OCI-LY7 (cell line): ENCODE results near the gene CORO2B. TPM values are rescaled to one million over a fixed set of nuclear protein-coding genes. Genes with fewer than 3 reads are reported as not detected.

Source experiments
- BruUV-seq: library from RNA; stranded (reverse); fragments of 400-500 nt; replicated peaks from 2 replicates; lab custom pipeline; 2021; lab: Mats Ljungman, UMichigan
- CTCF ChIA-PET: fragments of 300-600 bp; sonication (Branson Sonifier 250); formaldehyde crosslinking; loops from one replicate; lab custom pipeline; 2022; ENCODE audit warnings: antibody characterized with exemption; ENCODE audit not compliant: unreplicated experiment; lab: Charles Lee
- POLR2A ChIA-PET: fragments of 300-600 bp; sonication (Branson Sonifier 250); formaldehyde crosslinking; loops from one replicate; lab custom pipeline; 2022; ENCODE audit warnings: antibody characterized with exemption; lab: Charles Lee
- DNase-seq: peaks from one replicate; pipeline ENCODE4 v3.0.0-alpha.2; 2015; ENCODE audit warnings: low spot score
- H2AFZ ChIP-seq: fragments of 200-600 bp; sonication (generic), shearing (Covaris generic); 2 replicates; pipeline ENCODE4 v1.6.1; 2014; ENCODE audit warnings: mild to moderate bottlenecking, antibody characterized with exemption, low read length, moderate library complexity
- H3K27ac ChIP-seq: fragments of 200-600 bp; sonication (generic); 2 replicates; pipeline ENCODE4 v1.5.1; 2014; ENCODE audit warnings: mixed run types, low read depth, mild to moderate bottlenecking, moderate library complexity, low read length, inconsistent platforms; ENCODE audit not compliant: poor library complexity, severe bottlenecking
- H3K36me3 ChIP-seq: fragments of 200-600 bp; sonication (generic); 2 replicates; pipeline ENCODE4 v1.6.1; 2014; ENCODE audit warnings: mild to moderate bottlenecking, antibody characterized with exemption, low read length, moderate library complexity, mixed read lengths; ENCODE audit not compliant: insufficient read depth
- H3K4me1 ChIP-seq: fragments of 200-600 bp; sonication (generic); 2 replicates; pipeline ENCODE4 v1.5.1; 2014; ENCODE audit warnings: mild to moderate bottlenecking, low read length; ENCODE audit not compliant: insufficient read depth, poor library complexity, severe bottlenecking
- H3K4me2 ChIP-seq: fragments of 200-600 bp; sonication (generic); 2 replicates; pipeline ENCODE4 v1.6.1; 2014; ENCODE audit warnings: mild to moderate bottlenecking, low read length
- H3K4me3 ChIP-seq: fragments of 200-600 bp; sonication (generic); 2 replicates; pipeline ENCODE4 v1.5.1; 2014; ENCODE audit warnings: mild to moderate bottlenecking, low read depth, low read length; ENCODE audit not compliant: poor library complexity, severe bottlenecking
- H3K79me2 ChIP-seq: fragments of 200-600 bp; sonication (generic); 2 replicates; pipeline ENCODE4 v1.6.1; 2016; ENCODE audit warnings: low read depth, mild to moderate bottlenecking, low read length, moderate library complexity, mixed read lengths; ENCODE audit not compliant: insufficient read depth
- H3K9me2 ChIP-seq: fragments of 200-600 bp; sonication (generic); 2 replicates; pipeline ENCODE4 v1.6.1; 2016; ENCODE audit warnings: mild to moderate bottlenecking, low read length, mixed read lengths; ENCODE audit not compliant: insufficient read depth
- H3K9me3 ChIP-seq: fragments of 200-600 bp; sonication (generic); 2 replicates; pipeline ENCODE4 v1.6.1; 2014; ENCODE audit warnings: mild to moderate bottlenecking, mixed run types, low read length, mixed read lengths
- H4K20me1 ChIP-seq: fragments of 200-600 bp; sonication (generic); 2 replicates; pipeline ENCODE4 v1.6.1; 2014; ENCODE audit warnings: mild to moderate bottlenecking, antibody characterized with exemption, low read length, moderate library complexity, mixed read lengths; ENCODE audit not compliant: insufficient read depth
- CTCF ChIP-seq: fragments of 200-600 bp; sonication (generic); conservative IDR thresholded peaks from 2 replicates; pipeline ENCODE4 v1.5.1; 2014; ENCODE audit warnings: mild to moderate bottlenecking, antibody characterized with exemption, low read length, moderate library complexity, mixed read lengths
- EZH2phosphoT487 ChIP-seq: fragments of 200-600 bp; sonication (generic); IDR thresholded peaks from 2 replicates; pipeline ENCODE4 v1.6.1; 2018; ENCODE audit warnings: low read depth, borderline replicate concordance, mild to moderate bottlenecking, mixed run types, antibody characterized with exemption, low read length, moderate library complexity, mixed read lengths
- intact Hi-C: fragments of 100-400 bp; cut with micrococcal nuclease; formaldehyde crosslinking; loops from one replicate; pipeline ENCODE4 v1.10.0; 2022; ENCODE audit not compliant: unreplicated experiment
- total RNA-seq, 2 experiments: library from RNA; depleted of rRNA in 1 of 2; stranded (reverse); fragments of >200 nt in 1 of 2; shearing (Covaris generic) in 1 of 2; gene quantifications; 2 replicates each; pipeline ENCODE4 v1.2.3, GENCODE V29; 2014 to 2022

CORO2B gene
- total RNA-seq, 2 experiments from 2014 or later, result 7.4 to 12.5 TPM

GRCh38 chr15:68593828-68594532 lies 15.2 kb downstream of the CORO2B start:
- Histone ChIP-seq H3K27ac (no peak overlapping the region), H3K4me3 (no peak overlapping the region), H3K4me2 (no peak overlapping the region), H3K4me1 (peaks cover 29% of the 10 kb centered on the region), H3K79me2 (peaks cover 19% of the 10 kb centered on the region; the same call in 1 of the 2 replicates), H3K36me3 (no peaks in the 10 kb centered on the region), H2AFZ (no peak overlapping the region), H4K20me1 (no peaks in the 10 kb centered on the region), H3K9me2 (no peaks in the 10 kb centered on the region), H3K9me3 (no peaks in the 10 kb centered on the region)
- ChIA-PET CTCF (no interaction called here), POLR2A (interaction anchor here (0.7 to 1.0 kb wide), 2 partner anchors 31 to 32 kb away, joined by 3 read pairs; no protein-coding TSS in a partner anchor)
- intact Hi-C loops, result no loop called here
- TF ChIP-seq CTCF, result no peak
- TF ChIP-seq EZH2phosphoT487, result no peak
- no TSS peak for BruUV-seq
- peak; percentile 34 for DNase-seq

- Histone ChIP-seq H3K36me3 (no peaks in the 10 kb centered on the region), H3K4me2 (no peak overlapping the region), H4K20me1 (no peaks in the 10 kb centered on the region), H2AFZ (no peak overlapping the region), H3K9me3 (no peaks in the 10 kb centered on the region), H3K4me3 (no peak overlapping the region), H3K4me1 (peaks cover 35% of the 10 kb centered on the region), H3K27ac (no peak overlapping the region), H3K9me2 (no peaks in the 10 kb centered on the region), H3K79me2 (peaks cover 12% of the 10 kb centered on the region; the same call in 1 of the 2 replicates)
- CTCF ChIA-PET, result no interaction called here
- TF ChIP-seq EZH2phosphoT487 (no peak), CTCF (no peak)
- intact Hi-C loops, result no loop called here
- no TSS peak for BruUV-seq
- POLR2A ChIA-PET, result no interaction called here
- no peak for DNase-seq
Measured at GRCh38 chr15:68594533-68595259, 15.9 kb downstream of the CORO2B start.

GRCh38 chr15:68595260-68595564 lies 16.4 kb downstream of the CORO2B start:
- no peak overlapping the region for H2AFZ ChIP-seq
- DNase-seq, result no peak
- ChIA-PET CTCF (no interaction called here), POLR2A (no interaction called here)
- no peak overlapping the region for H3K27ac ChIP-seq
- peaks cover 39% of the 10 kb centered on the region for H3K4me1 ChIP-seq
- peaks cover 11% of the 10 kb centered on the region; the same call in 1 of the 2 replicates for H3K79me2 ChIP-seq
- H3K9me2 ChIP-seq, result no peaks in the 10 kb centered on the region
- H3K9me3 ChIP-seq, result no peaks in the 10 kb centered on the region
- no peaks in the 10 kb centered on the region for H4K20me1 ChIP-seq
- H3K4me2 ChIP-seq, result no peak overlapping the region
- TF ChIP-seq CTCF (no peak), EZH2phosphoT487 (no peak)
- intact Hi-C loops, result no loop called here
- no TSS peak for BruUV-seq
- no peak overlapping the region for H3K4me3 ChIP-seq
- no peaks in the 10 kb centered on the region for H3K36me3 ChIP-seq
